DND-41 (cell line): Measurements from ENCODE around the gene KCNMA1.

ENCODE experiments used
- ATAC-seq: fragments of 200-7000 bp; cut with Tn5 transposase; 3 replicates; pipeline ENCODE4 v1.9.1; 2021; ENCODE audit warnings: low read depth; ENCODE audit not compliant: insufficient read depth
- DNase-seq: peaks from one replicate; pipeline ENCODE4 v3.0.0-alpha.2; 2020
- H2AFZ ChIP-seq: 2 replicates; pipeline ENCODE4 v1.6.0; 2012; ENCODE audit warnings: low read depth, low read length
- H3K27ac ChIP-seq: 2 replicates; pipeline ENCODE4 v1.5.1; 2012; ENCODE audit warnings: low read length, inconsistent platforms
- H3K27me3 ChIP-seq: fragments of 200-600 bp; sonication (generic); 2 replicates; pipeline ENCODE4 v1.6.0; 2012; ENCODE audit warnings: low read length, mild to moderate bottlenecking, inconsistent platforms; ENCODE audit not compliant: insufficient read depth, poor library complexity
- H3K36me3 ChIP-seq: 2 replicates; pipeline ENCODE4 v1.5.1; 2012; ENCODE audit warnings: low read length, inconsistent platforms; ENCODE audit not compliant: insufficient read depth
- H3K4me1 ChIP-seq: 2 replicates; pipeline ENCODE4 v1.5.1; 2012; ENCODE audit warnings: mild to moderate bottlenecking, low read length; ENCODE audit not compliant: insufficient read depth
- H3K4me2 ChIP-seq: 2 replicates; pipeline ENCODE4 v1.6.0; 2012; ENCODE audit warnings: mild to moderate bottlenecking, moderate library complexity, low read length, inconsistent platforms; ENCODE audit not compliant: insufficient read depth
- H3K4me3 ChIP-seq, 2 experiments: fragments of 200-600 bp in 1 of 2; shearing (Covaris generic) in 1 of 2; 2 replicates each; pipeline ENCODE4 v1.5.1; 2012 to 2016; ENCODE audit warnings: inconsistent platforms in 2 of 2, low read length in 2 of 2, mild to moderate bottlenecking in 2 of 2, low read depth in 1 of 2, moderate library complexity in 1 of 2
- H3K79me2 ChIP-seq: 2 replicates; pipeline ENCODE4 v1.6.0; 2012; ENCODE audit warnings: low read length, inconsistent platforms; ENCODE audit not compliant: insufficient read depth
- H3K9ac ChIP-seq: 2 replicates; pipeline ENCODE4 v1.6.0; 2012; ENCODE audit warnings: low read depth, mild to moderate bottlenecking, inconsistent platforms, low read length, moderate library complexity
- H3K9me3 ChIP-seq: 2 replicates; pipeline ENCODE4 v1.5.1; 2012; ENCODE audit warnings: low read length, moderate library complexity, mild to moderate bottlenecking, inconsistent platforms; ENCODE audit not compliant: insufficient read depth, severe bottlenecking
- H4K20me1 ChIP-seq: 2 replicates; pipeline ENCODE4 v1.6.0; 2012; ENCODE audit warnings: low read length; ENCODE audit not compliant: insufficient read depth
- CTCF ChIP-seq: IDR thresholded peaks from 2 replicates; pipeline ENCODE4 v1.5.1; 2012; ENCODE audit warnings: borderline replicate concordance, low read length, moderate library complexity, mild to moderate bottlenecking; ENCODE audit not compliant: poor library complexity, severe bottlenecking; ENCODE audit errors: extremely low read depth
- EZH2 ChIP-seq: IDR thresholded peaks from 3 replicates; pipeline ENCODE4 v1.6.1; 2012; ENCODE audit warnings: borderline replicate concordance, low read depth, mild to moderate bottlenecking, moderate library complexity, low read length, inconsistent platforms; ENCODE audit not compliant: severe bottlenecking

KCNMA1 gene

GRCh38 chr10:77031531-77032187 lies 605.9 kb downstream of the KCNMA1 start:
- no peaks in the 10 kb centered on the region for H4K20me1 ChIP-seq
- no peak for TF ChIP-seq EZH2
- TF ChIP-seq CTCF: no peak
- no peak overlapping the region for H3K4me3 ChIP-seq
- DNase-seq: no peak
- no peak for ATAC-seq
- H3K36me3 ChIP-seq: no peaks in the 10 kb centered on the region
- H3K9ac ChIP-seq: no peak overlapping the region
- H3K4me2 ChIP-seq: no peak overlapping the region
- no peak overlapping the region for H2AFZ ChIP-seq
- H3K9me3 ChIP-seq: no peaks in the 10 kb centered on the region
- H3K27ac ChIP-seq: no peak overlapping the region
- peaks cover 23% of the 10 kb centered on the region for H3K27me3 ChIP-seq
- H3K79me2 ChIP-seq: no peaks in the 10 kb centered on the region
- no peaks in the 10 kb centered on the region for H3K4me1 ChIP-seq

- H3K9me3 ChIP-seq: no peaks in the 10 kb centered on the region
- H3K4me3 ChIP-seq: no peak overlapping the region
- TF ChIP-seq EZH2: no peak
- no peak overlapping the region for H2AFZ ChIP-seq
- DNase-seq (no peak), ATAC-seq (no peak)
- no peaks in the 10 kb centered on the region for H3K36me3 ChIP-seq
- no peaks in the 10 kb centered on the region for H3K79me2 ChIP-seq
- no peak overlapping the region for H3K27ac ChIP-seq
- peaks cover 23% of the 10 kb centered on the region for H3K27me3 ChIP-seq
- H3K4me1 ChIP-seq: no peaks in the 10 kb centered on the region
- no peak overlapping the region for H3K9ac ChIP-seq
- no peaks in the 10 kb centered on the region for H4K20me1 ChIP-seq
- no peak overlapping the region for H3K4me2 ChIP-seq
These were observed 606.6 kb downstream of the KCNMA1 start for GRCh38 chr10:77030974-77031373.

- H3K27ac ChIP-seq: no peak overlapping the region
- H3K79me2 ChIP-seq: no peaks in the 10 kb centered on the region
- H3K4me3 ChIP-seq: no peak overlapping the region
- no peaks in the 10 kb centered on the region for H4K20me1 ChIP-seq
- TF ChIP-seq EZH2: no peak
- no peak for TF ChIP-seq CTCF
- ATAC-seq (no peak), DNase-seq (no peak)
- no peak overlapping the region for H3K9ac ChIP-seq
- no peaks in the 10 kb centered on the region for H3K36me3 ChIP-seq
- H3K4me2 ChIP-seq: no peak overlapping the region
- H3K27me3 ChIP-seq: peaks cover 23% of the 10 kb centered on the region
- no peak overlapping the region for H2AFZ ChIP-seq
- no peaks in the 10 kb centered on the region for H3K9me3 ChIP-seq
- no peaks in the 10 kb centered on the region for H3K4me1 ChIP-seq
These were observed 607.6 kb downstream of the KCNMA1 start for GRCh38 chr10:77029777-77030717.

GRCh38 chr10:77028042-77028441 lies 609.6 kb downstream of the KCNMA1 start:
- Histone ChIP-seq H4K20me1 (no peaks in the 10 kb centered on the region), H3K4me3 (no peak overlapping the region), H3K27ac (no peak overlapping the region), H3K79me2 (no peaks in the 10 kb centered on the region), H3K4me2 (no peak overlapping the region), H3K9ac (no peak overlapping the region), H3K27me3 (peaks cover 23% of the 10 kb centered on the region), H2AFZ (no peak overlapping the region), H3K9me3 (no peaks in the 10 kb centered on the region), H3K4me1 (no peaks in the 10 kb centered on the region), H3K36me3 (no peaks in the 10 kb centered on the region)
- ATAC-seq (no peak), DNase-seq (no peak)
- no peak for TF ChIP-seq EZH2
- TF ChIP-seq CTCF: no peak
